H9 (cell line): ENCODE results near the gene CD151. TPM values are rescaled to one million over a fixed set of nuclear protein-coding genes. Genes with fewer than 3 reads are reported as not detected.

ENCODE experiments used
- DNase-seq: peaks from one replicate; pipeline ENCODE4 v3.0.0-alpha.2; 2017
- H2AFZ ChIP-seq: one replicate; pipeline ENCODE4 v1.6.1; 2013; ENCODE audit warnings: mild to moderate bottlenecking, low read length, control low read depth, moderate library complexity
- H2AK5ac ChIP-seq: 2 replicates; pipeline ENCODE4 v1.6.1; 2013; ENCODE audit warnings: low read length, control low read depth, mixed read lengths; ENCODE audit not compliant: insufficient read length
- H2BK120ac ChIP-seq: one replicate; pipeline ENCODE4 v1.6.1; 2013; ENCODE audit warnings: low read depth, mild to moderate bottlenecking, low read length, control low read depth, inconsistent platforms; ENCODE audit not compliant: poor library complexity, severe bottlenecking
- H2BK12ac ChIP-seq: 2 replicates; pipeline ENCODE4 v1.6.1; 2013; ENCODE audit warnings: low read length, control low read depth, mixed read lengths, low read depth; ENCODE audit not compliant: insufficient read length
- H2BK15ac ChIP-seq: 2 replicates; pipeline ENCODE4 v1.6.1; 2013; ENCODE audit warnings: low read depth, low read length, control low read depth
- H2BK20ac ChIP-seq: one replicate; pipeline ENCODE4 v1.6.1; 2013; ENCODE audit warnings: low read depth, mild to moderate bottlenecking, low read length, control low read depth, inconsistent platforms; ENCODE audit not compliant: poor library complexity, severe bottlenecking
- H2BK5ac ChIP-seq: 2 replicates; pipeline ENCODE4 v1.6.1; 2013; ENCODE audit warnings: low read length, control low read depth, mixed read lengths; ENCODE audit not compliant: insufficient read length
- H3K14ac ChIP-seq: 2 replicates; pipeline ENCODE4 v1.6.1; 2013; ENCODE audit warnings: low read length, control low read depth; ENCODE audit not compliant: insufficient read depth
- H3K18ac ChIP-seq: 2 replicates; pipeline ENCODE4 v1.6.1; 2013; ENCODE audit warnings: low read depth, mild to moderate bottlenecking, mixed read lengths, low read length, control low read depth; ENCODE audit not compliant: insufficient read length
- H3K23ac ChIP-seq: 2 replicates; pipeline ENCODE4 v1.6.1; 2013; ENCODE audit warnings: low read length, control low read depth, mixed read lengths, low read depth; ENCODE audit not compliant: insufficient read length
- H3K23me2 ChIP-seq: 2 replicates; pipeline ENCODE4 v1.6.1; 2013; ENCODE audit warnings: low read depth, mild to moderate bottlenecking, mixed read lengths, low read length, control low read depth; ENCODE audit not compliant: insufficient read length, poor library complexity, severe bottlenecking
- H3K27ac ChIP-seq: 2 replicates; pipeline ENCODE4 v1.5.1; 2013; ENCODE audit warnings: low read length, control low read depth, mixed read lengths, low read depth; ENCODE audit not compliant: insufficient read length
- H3K27me3 ChIP-seq: 2 replicates; pipeline ENCODE4 v1.6.1; 2013; ENCODE audit warnings: low read length, control low read depth, inconsistent platforms; ENCODE audit not compliant: insufficient read depth
- H3K4ac ChIP-seq: 2 replicates; pipeline ENCODE4 v1.6.1; 2013; ENCODE audit warnings: low read depth, mild to moderate bottlenecking, control low read depth, inconsistent platforms, low read length, moderate library complexity
- H3K4me1 ChIP-seq: 2 replicates; pipeline ENCODE4 v1.6.1; 2013; ENCODE audit warnings: low read length, control low read depth, inconsistent platforms; ENCODE audit not compliant: insufficient read depth
- H3K4me2 ChIP-seq: 2 replicates; pipeline ENCODE4 v1.6.1; 2013; ENCODE audit warnings: low read length, control low read depth, mixed read lengths; ENCODE audit not compliant: insufficient read length, insufficient read depth
- H3K56ac ChIP-seq: 2 replicates; pipeline ENCODE4 v1.6.1; 2013; ENCODE audit warnings: low read depth, mild to moderate bottlenecking, mixed read lengths, low read length, control low read depth; ENCODE audit not compliant: insufficient read length
- H3K79me1 ChIP-seq: 2 replicates; pipeline ENCODE4 v1.6.1; 2013; ENCODE audit warnings: low read depth, mild to moderate bottlenecking, moderate library complexity, low read length, control low read depth, inconsistent platforms; ENCODE audit not compliant: insufficient read depth, poor library complexity, severe bottlenecking
- H3K79me2 ChIP-seq: 2 replicates; pipeline ENCODE4 v1.6.1; 2013; ENCODE audit warnings: low read length, control low read depth, inconsistent platforms; ENCODE audit not compliant: insufficient read depth
- H3K9ac ChIP-seq: 2 replicates; pipeline ENCODE4 v1.6.1; 2013; ENCODE audit warnings: low read length, control low read depth, mixed read lengths; ENCODE audit not compliant: insufficient read length; ENCODE audit errors: extremely low read depth
- H3K9me3 ChIP-seq: one replicate; pipeline ENCODE4 v1.6.1; 2013; ENCODE audit warnings: low read depth, low read length, inconsistent platforms; ENCODE audit not compliant: control insufficient read depth
- H3T11ph ChIP-seq: one replicate; pipeline ENCODE4 v1.6.1; 2013; ENCODE audit warnings: mild to moderate bottlenecking, low read length, control low read depth, inconsistent platforms
- H4K20me1 ChIP-seq: one replicate; pipeline ENCODE4 v1.6.1; 2013; ENCODE audit not compliant: control insufficient read depth, insufficient read length, insufficient read depth
- H4K5ac ChIP-seq: 2 replicates; pipeline ENCODE4 v1.6.1; 2013; ENCODE audit warnings: low read depth, mild to moderate bottlenecking, mixed read lengths, low read length, control low read depth; ENCODE audit not compliant: insufficient read length
- H4K8ac ChIP-seq: replicated peaks from 2 replicates; pipeline ENCODE4 v1.6.1; 2013; ENCODE audit warnings: low read length, control low read depth, mixed read lengths, low read depth; ENCODE audit not compliant: insufficient read length
- H4K91ac ChIP-seq: 2 replicates; pipeline ENCODE4 v1.6.1; 2013; ENCODE audit warnings: low read depth, mild to moderate bottlenecking, moderate library complexity, mixed read lengths, low read length, control low read depth; ENCODE audit not compliant: insufficient read length
- H3K27ac Mint-ChIP-seq, 3 experiments: 2 replicates in 2 of 3; 3 replicates in 1 of 3; pipeline ENCODE4 v1.8.0; 2020 to 2021; ENCODE audit warnings: mixed read lengths in 3 of 3, mild to moderate bottlenecking in 1 of 3, moderate library complexity in 1 of 3
- H3K27me3 Mint-ChIP-seq: 2 replicates; pipeline ENCODE4 v1.8.0; 2021; ENCODE audit warnings: low read depth, mild to moderate bottlenecking, moderate library complexity, mixed read lengths
- H3K36me3 Mint-ChIP-seq, 3 experiments: 2 replicates in 2 of 3; 3 replicates in 1 of 3; pipeline ENCODE4 v1.8.0; 2020 to 2021; ENCODE audit warnings: low read depth in 3 of 3, mixed read lengths in 3 of 3; ENCODE audit not compliant: insufficient read depth in 1 of 3
- H3K4me1 Mint-ChIP-seq, 2 experiments: 2 replicates each; pipeline ENCODE4 v1.8.0; 2020; ENCODE audit warnings: mixed read lengths in 2 of 2
- H3K4me3 Mint-ChIP-seq, 2 experiments: 2 replicates in 1 of 2; 3 replicates in 1 of 2; pipeline ENCODE4 v1.8.0; 2020 to 2021; ENCODE audit warnings: mild to moderate bottlenecking in 2 of 2, mixed read lengths in 2 of 2, moderate library complexity in 1 of 2
- H3K9me3 Mint-ChIP-seq, 2 experiments: 2 replicates in 1 of 2; 3 replicates in 1 of 2; pipeline ENCODE4 v1.8.0; 2020; ENCODE audit warnings: mild to moderate bottlenecking in 2 of 2, mixed read lengths in 2 of 2, moderate library complexity in 1 of 2
- CTCF ChIP-seq: fragments of 200-600 bp; sonication (generic); conservative IDR thresholded peaks from 3 replicates; pipeline ENCODE4 v1.8.0; 2021; ENCODE audit warnings: antibody characterized with exemption, mild to moderate bottlenecking
- WGBS: extraction: QIAGEN DNeasy Blood & Tissue Kit; methylation state at CpG from one replicate; pipeline ENCODE4 v1.1.7; 2013; ENCODE audit warnings: missing lambda C conversion rate, low lambda C conversion rate, mixed read lengths; ENCODE audit not compliant: insufficient read length; ENCODE audit errors: extremely low coverage; 5-methylcytosine and 5-hydroxymethylcytosine counted together
- total RNA-seq: library from RNA; stranded (reverse); gene quantifications from 2 replicates; pipeline ENCODE4 v1.2.1, GENCODE V29; 2021

CD151 gene
- total RNA-seq, 1 experiment from 2014 or later, result 138 TPM

- Histone ChIP-seq H3K14ac (no peak overlapping the region), H3K4ac (no peak overlapping the region), H3K4me2 (peak overlapping the region; percentile 58), H2BK20ac (no peak overlapping the region), H3K4me1 (no peaks in the 10 kb centered on the region; the same call in 1 of the 2 replicates), H3K9ac (no peak overlapping the region), H3K23me2 (peaks cover 24% of the 10 kb centered on the region), H4K20me1 (no peaks in the 10 kb centered on the region), H3K27me3 (peaks cover 8% of the 10 kb centered on the region; the same call in 1 of the 2 replicates), H3K79me1 (no peaks in the 10 kb centered on the region), H2AK5ac (no peak overlapping the region), H3K23ac (no peak overlapping the region), H3K9me3 (no peaks in the 10 kb centered on the region), H3K56ac (no peak overlapping the region), H3K79me2 (no peaks in the 10 kb centered on the region), H3K27ac (no peak overlapping the region), H3K18ac (no peak overlapping the region), H2BK5ac (no peak overlapping the region), H2BK15ac (no peak overlapping the region), H4K8ac (no peak overlapping the region), H2BK120ac (no peak overlapping the region), H3T11ph (no peak overlapping the region), H4K5ac (no peak overlapping the region), H4K91ac (no peak overlapping the region), H2BK12ac (no peak overlapping the region), H2AFZ (no peak overlapping the region)
- no CpG with 5 or more reads among the region's 22 CpGs for WGBS
- H3K4me3 Mint-ChIP-seq, result peak overlapping the region; percentile 59 to 78
- H3K4me1 Mint-ChIP-seq, result peaks cover 28 to 37% of the 10 kb centered on the region in 2 experiments
- no peaks in the 10 kb centered on the region; a peak in 1 of 5 replicates for H3K9me3 Mint-ChIP-seq
- no peak overlapping the region for H3K27ac Mint-ChIP-seq
- DNase-seq, result no peak
- TF ChIP-seq CTCF, result no peak
- H3K27me3 Mint-ChIP-seq, result peaks cover 30% of the 10 kb centered on the region
- peaks cover 0 to 24% (median 14%) of the 10 kb centered on the region in 3 experiments for H3K36me3 Mint-ChIP-seq
These were observed 6.0 kb upstream of the CD151 start for GRCh38 chr11:826836-827145.
